H1 (cell line): ENCODE measurements around the gene ZNF317.

Experiments used
- EP300 ChIP-seq, 2 experiments: IDR thresholded peaks; 1 replicate in 1 of 2; 2 replicates in 1 of 2; pipeline ENCODE4 v1.6.1; 2011 to 2012; ENCODE audit warnings: low read depth in 2 of 2, low read length in 2 of 2, mild to moderate bottlenecking in 2 of 2, borderline replicate concordance in 1 of 2, inconsistent platforms in 1 of 2, moderate library complexity in 1 of 2
- POLR2A ChIP-seq, 2 experiments: IDR thresholded peaks; 1 replicate in 1 of 2; 2 replicates in 1 of 2; pipeline ENCODE4 v1.6.1; 2011; ENCODE audit warnings: low read depth in 2 of 2, low read length in 2 of 2, mild to moderate bottlenecking in 2 of 2; ENCODE audit errors: control extremely low read depth in 1 of 2
- POLR2AphosphoS5 ChIP-seq: IDR thresholded peaks from 2 replicates; pipeline ENCODE4 v1.6.1; 2011; ENCODE audit warnings: low read depth, low read length
- SRF ChIP-seq: IDR thresholded peaks from 2 replicates; pipeline ENCODE4 v1.6.1; 2011; ENCODE audit warnings: mild to moderate bottlenecking, low read depth, low read length, moderate library complexity
- ZNF274 ChIP-seq: IDR thresholded peaks from 2 replicates; pipeline ENCODE4 v1.7.0; 2012; ENCODE audit warnings: low read length, borderline replicate concordance; ENCODE audit errors: extremely low read depth
- TF ChIP-seq, protein P1 (sequence below), 3 experiments: IDR thresholded peaks; 1 replicate in 2 of 3; 2 replicates in 1 of 3; pipeline versions ENCODE4 v1.5.1 to v1.6.1; 2011; ENCODE audit warnings: low read length in 3 of 3, mild to moderate bottlenecking in 3 of 3, inconsistent platforms in 2 of 3, low read depth in 1 of 3, moderate library complexity in 1 of 3; ENCODE audit not compliant: insufficient read depth in 1 of 3; ENCODE audit errors: control extremely low read depth in 1 of 3
- TF ChIP-seq, protein P2 (sequence below): IDR thresholded peaks from 2 replicates; pipeline ENCODE4 v1.6.1; 2012; ENCODE audit warnings: inconsistent platforms

DNA sequence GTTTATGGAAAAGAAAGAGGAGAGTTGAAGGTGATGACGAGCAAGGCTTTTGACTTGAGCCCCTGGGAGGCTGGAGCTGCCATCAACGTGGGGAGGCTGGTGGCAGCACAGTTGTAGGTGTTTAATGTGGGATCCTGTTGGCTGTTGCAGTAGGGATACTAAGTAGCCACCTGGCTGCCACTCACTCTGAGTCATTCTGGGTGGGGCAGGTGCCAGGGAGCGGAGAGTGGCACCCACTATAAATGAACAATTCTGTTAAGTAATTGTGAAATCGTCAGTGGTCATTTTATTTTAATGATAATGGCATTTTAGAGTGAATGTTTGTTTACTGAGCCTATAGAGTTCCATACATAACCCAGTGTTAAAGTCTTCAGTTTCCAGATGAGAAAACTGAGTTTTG is 9.8 kb downstream of the ZNF317 start:
- TF ChIP-seq EP300 (IDR thresholded peaks at IDR 0.05; ENCODE audit: borderline replicate concordance in 1 of 2, low read depth in 2 of 2, low read length in 2 of 2) (no peak), POLR2AphosphoS5 (no peak), POLR2A (IDR thresholded peaks at IDR 0.05; ENCODE audit: control extremely low read depth in 1 of 2, low read depth in 2 of 2, low read length in 2 of 2) (no peak), ZNF274 (no peak), SRF (no peak)
- TF ChIP-seq, protein P1, sequence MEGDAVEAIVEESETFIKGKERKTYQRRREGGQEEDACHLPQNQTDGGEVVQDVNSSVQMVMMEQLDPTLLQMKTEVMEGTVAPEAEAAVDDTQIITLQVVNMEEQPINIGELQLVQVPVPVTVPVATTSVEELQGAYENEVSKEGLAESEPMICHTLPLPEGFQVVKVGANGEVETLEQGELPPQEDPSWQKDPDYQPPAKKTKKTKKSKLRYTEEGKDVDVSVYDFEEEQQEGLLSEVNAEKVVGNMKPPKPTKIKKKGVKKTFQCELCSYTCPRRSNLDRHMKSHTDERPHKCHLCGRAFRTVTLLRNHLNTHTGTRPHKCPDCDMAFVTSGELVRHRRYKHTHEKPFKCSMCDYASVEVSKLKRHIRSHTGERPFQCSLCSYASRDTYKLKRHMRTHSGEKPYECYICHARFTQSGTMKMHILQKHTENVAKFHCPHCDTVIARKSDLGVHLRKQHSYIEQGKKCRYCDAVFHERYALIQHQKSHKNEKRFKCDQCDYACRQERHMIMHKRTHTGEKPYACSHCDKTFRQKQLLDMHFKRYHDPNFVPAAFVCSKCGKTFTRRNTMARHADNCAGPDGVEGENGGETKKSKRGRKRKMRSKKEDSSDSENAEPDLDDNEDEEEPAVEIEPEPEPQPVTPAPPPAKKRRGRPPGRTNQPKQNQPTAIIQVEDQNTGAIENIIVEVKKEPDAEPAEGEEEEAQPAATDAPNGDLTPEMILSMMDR (IDR thresholded peaks at IDR 0.05; ENCODE audit: control extremely low read depth in 1 of 3, insufficient read depth in 1 of 3, low read depth in 1 of 3, low read length in 3 of 3) = no peak
- TF ChIP-seq, protein P2, sequence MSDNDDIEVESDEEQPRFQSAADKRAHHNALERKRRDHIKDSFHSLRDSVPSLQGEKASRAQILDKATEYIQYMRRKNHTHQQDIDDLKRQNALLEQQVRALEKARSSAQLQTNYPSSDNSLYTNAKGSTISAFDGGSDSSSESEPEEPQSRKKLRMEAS = no peak
